Sciatic nerve (tissue), 2 donors: ENCODE measurements around the gene DLST. TPM values are rescaled to one million over a fixed set of nuclear protein-coding genes. Genes with fewer than 3 reads are reported as not detected.

Source experiments
- ATAC-seq: fragments of 200-7000 bp; cut with Tn5 transposase; one replicate; pipeline ENCODE4 v1.9.1; 2020; ENCODE audit warnings: mild to moderate bottlenecking, moderate library complexity
- DNase-seq: peaks from one replicate; pipeline ENCODE4 v3.0.0-alpha.2; 2020; ENCODE audit warnings: low spot score
- intact Hi-C: fragments of 100-400 bp; cut with DNase I; formaldehyde crosslinking; loops from one replicate; pipeline ENCODE4 v1.14.2; 2022
- total RNA-seq: library from RNA; stranded (reverse); fragmentation: NEBNext Ultra II Directional; extraction: Animal tissue kit (Norgen Biotek cat#: 25700); gene quantifications from one replicate; pipeline ENCODE4 v1.2.1, GENCODE V29; 2021
- donor health status: DM: no; HTN: no; CAD: no.
- donor health status: DM: no; HTN: no; CAD: no.

DLST gene
- total RNA-seq, 1 donor from 2014 or later, result 79.6 TPM

DNA sequence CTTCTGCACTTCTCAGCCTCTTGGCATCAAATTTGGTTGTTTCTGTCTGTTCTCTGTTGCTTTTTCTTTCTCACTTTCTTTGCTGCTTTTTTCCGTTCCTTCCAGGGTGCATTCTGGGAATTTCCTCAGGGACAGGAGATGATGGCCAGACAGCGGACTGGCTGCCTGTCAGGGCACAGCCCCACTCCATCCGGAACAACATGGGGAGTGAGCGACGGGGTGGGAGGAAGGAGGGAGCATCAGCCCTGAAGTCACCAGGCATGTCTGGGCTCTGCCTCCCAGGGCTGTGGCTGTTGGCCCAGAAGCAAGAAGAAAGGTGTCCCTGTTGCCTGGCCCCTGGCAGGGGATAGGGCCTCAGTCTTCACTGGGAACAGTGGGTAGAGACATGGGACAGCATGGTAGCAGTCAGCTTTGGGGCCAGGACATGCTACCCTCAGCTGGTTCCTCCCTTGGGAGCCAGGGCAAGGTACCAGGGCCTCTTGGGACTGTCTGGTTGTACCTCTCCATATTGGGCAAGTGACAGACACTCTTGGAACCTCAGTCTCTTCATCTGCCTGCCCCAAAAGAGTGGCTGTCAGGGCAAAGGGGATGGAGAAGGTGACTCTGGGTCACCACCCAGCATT, 65.1 kb downstream of the DLST start:
- DNase-seq (no peak), ATAC-seq (peak; percentile 72)
- intact Hi-C loops, result loop anchor here (10.0 kb wide), 1 partner anchor 138 kb away; no protein-coding TSS in a partner anchor

DNA sequence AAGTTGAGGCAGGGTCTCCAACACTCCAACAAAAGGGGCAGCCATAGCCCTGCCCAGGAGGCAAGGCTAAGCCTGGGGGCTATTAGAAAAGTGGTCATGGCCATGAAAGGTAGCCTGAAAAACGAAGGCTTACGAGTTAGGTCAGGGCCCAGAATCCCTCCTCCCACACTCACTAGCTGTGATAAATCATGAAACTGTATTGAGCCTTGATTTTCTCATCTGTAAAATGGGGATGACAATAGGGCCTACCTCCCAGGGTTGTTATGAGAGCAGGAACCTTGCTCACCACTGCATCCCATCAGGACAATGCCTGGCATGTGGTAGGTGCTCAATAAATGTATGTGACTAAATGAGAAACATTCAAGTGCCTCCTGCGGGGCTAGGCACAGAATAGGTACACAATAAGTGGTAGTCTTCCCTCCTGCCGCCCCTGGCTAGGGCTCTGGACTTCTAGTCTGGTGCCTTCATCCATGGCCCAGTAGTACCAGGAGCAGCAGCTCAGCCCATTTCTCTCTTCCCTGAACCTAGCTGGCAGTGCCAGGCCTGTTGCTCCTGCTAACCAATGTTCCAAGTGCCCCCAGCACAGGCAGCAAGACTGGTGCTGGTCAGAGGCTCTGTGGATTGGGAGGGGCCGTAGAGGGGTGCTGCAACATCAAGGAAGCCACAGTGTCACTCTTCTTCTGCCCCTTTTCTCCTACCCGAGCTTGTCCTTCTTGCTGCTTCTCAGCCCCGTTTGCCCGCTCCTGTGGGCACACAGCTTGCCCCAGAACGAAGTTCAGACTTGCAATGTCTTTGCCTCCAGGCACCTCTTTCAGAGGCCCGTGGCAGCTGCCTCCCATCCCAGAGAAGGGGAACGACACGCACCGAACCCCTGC, 65.9 kb downstream of the DLST start:
- ATAC-seq (no peak), DNase-seq (no peak)
- intact Hi-C loops, result loop anchor here (10.0 kb wide), 1 partner anchor 137 kb away; no protein-coding TSS in a partner anchor

- no peak for DNase-seq
- ATAC-seq, result no peak
- intact Hi-C loops, result loop anchor here (10.0 kb wide), 1 partner anchor 136 kb away; no protein-coding TSS in a partner anchor
Measured at GRCh38 chr14:74948228-74949175, 66.8 kb downstream of the DLST start.

DNA sequence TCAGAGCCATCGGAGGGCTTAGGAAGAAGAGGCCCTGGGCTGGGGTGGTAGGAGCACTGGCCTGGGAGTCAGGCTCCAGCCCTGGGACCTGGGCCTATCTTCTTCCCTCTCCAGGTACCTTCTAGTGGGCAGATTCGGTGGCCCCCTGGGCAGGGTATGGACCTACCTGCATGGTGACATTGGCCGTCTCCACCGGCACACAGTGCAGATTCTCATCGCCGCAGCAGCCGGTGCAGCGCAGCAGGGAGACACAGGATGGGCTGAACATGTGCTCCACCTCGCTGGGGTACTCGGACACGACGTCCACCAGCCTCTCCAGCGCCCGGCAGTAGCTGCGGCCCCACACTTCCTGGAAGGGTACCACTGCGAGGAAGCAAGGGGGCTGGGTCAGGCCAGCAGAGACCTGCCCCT, 67.5 kb downstream of the DLST start:
- intact Hi-C loops, result loop anchor here (10.0 kb wide), 1 partner anchor 136 kb away; no protein-coding TSS in a partner anchor
- ATAC-seq (no peak), DNase-seq (no peak)

GRCh38 chr14:74949859-74950573, 68.3 kb downstream of the DLST start:
- DNase-seq (no peak), ATAC-seq (no peak)
- intact Hi-C loops, result loop anchor here (10.0 kb wide), 1 partner anchor 135 kb away; no protein-coding TSS in a partner anchor

DNA sequence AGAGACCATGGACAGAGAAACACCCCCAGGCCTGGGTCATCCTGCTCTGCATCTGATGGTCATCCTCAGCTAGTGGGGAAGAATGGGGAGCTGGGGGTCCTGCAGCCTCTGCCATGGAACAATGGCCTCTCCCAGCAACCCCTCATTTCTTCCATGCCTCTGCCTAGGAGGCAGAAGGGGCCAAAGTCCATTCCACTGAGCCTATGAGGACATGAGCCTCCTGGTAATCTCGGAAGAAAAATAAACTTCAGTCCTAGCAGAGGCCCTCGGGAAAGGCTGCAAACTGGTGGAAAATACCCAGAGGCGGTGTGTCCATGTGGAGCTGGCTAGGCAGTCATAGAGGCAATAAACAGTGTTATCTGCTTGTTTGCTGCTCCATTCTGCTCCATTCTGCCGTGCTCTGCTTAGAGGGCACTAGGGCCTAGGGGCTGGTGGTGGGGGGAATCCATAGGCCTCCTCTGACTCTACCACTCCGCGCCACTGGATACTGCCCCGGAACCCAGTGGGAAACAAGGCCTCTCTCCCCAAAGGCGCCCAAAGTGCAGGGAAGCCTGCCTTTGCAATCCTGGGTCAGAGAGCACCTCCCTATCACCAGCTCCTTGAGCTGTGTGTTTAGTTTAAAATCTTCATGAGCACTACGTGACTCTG, 69.2 kb downstream of the DLST start:
- intact Hi-C loops, result no loop called here
- no peak for DNase-seq

GRCh38 chr14:74951443-74952179, 69.9 kb downstream of the DLST start:
- ATAC-seq, result no peak
- intact Hi-C loops, result no loop called here
- no peak for DNase-seq

More for the DNA sequence above, 69.2 kb downstream of the DLST start:
- no peak for ATAC-seq

DNA sequence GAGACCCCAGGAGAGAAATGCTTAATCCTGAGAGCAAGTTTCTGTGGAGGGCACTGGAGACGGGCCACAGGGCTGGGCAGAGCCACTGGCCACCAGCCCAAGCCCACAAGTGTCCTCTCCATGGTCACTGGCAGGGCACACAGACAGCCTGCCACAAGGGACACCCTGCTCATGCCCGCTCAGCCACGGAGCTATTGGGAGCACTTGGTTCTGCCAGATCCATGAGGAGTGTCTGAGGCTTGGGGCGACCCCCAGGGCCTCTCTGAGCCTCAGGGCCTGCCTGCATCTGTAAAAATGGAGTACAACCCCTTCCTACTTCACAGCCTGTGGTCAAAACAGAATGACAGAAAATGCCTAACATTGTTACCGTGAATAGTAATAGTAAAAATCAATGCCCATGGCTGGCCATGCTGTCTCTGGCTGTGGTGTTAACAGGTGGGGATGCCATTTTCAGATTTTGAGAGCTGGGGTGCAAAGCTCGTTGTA, 70.5 kb downstream of the DLST start:
- intact Hi-C loops, result no loop called here
- ATAC-seq, result no peak
- DNase-seq, result no peak

DNA sequence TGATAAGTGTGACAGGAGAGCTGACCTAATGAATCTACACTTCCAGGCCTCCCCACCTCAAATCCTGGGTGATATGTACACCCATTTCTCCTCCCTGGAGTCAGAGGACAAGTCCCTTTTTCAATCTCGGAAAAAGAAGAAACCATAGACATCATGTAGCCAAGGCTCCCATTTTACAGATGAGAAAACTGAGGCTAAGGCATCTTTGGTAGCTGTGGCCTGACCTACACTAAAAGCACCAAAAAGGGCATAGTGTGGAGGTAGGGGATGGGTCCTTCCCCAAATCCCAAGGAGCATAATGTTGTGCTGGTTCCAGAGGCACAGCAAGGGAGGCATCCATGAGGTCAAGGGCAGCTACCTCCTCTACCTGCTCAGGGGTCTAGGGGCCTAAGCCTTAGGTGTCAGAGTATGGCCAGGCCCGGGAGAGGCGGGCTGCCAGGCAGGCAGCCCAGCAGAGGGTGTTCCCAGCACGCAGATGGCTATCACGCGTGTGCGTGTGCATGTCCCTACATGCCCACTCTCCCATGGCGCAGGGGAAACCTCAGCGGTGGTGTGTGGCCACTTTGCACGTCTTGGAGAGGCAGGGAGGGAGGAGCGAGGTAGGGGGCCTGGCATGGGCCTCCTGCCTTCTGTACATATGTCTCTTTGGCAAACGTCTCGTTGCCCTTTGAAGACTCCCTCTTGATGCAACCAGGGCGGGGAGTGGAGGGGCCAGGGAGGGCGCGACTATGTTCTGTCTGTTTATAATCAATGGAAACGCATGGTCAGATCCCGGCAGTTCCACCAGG, 71.2 kb downstream of the DLST start:
- intact Hi-C loops, result no loop called here
- DNase-seq, result no peak
- ATAC-seq, result no peak

Other genes starting within 250 kb of the DLST start
- 26.7 TPM for gene AREL1, start 168.8 kb upstream of the DLST start, total RNA-seq
- gene FCF1, start 168.8 kb upstream of the DLST start, total RNA-seq, result 43.0 TPM
- gene YLPM1, start 118.6 kb upstream of the DLST start, total RNA-seq, result 91.2 TPM
- gene PROX2, start 5.8 kb upstream of the DLST start, total RNA-seq, result not detected
- 4.7 TPM for gene RPS6KL1, start 41.3 kb downstream of the DLST start, total RNA-seq
- 12.4 TPM for gene PGF, start 73.7 kb downstream of the DLST start, total RNA-seq
- 30.8 TPM for gene EIF2B2, start 121.0 kb downstream of the DLST start, total RNA-seq
- 46.6 TPM for gene MLH3, start 169.6 kb downstream of the DLST start, total RNA-seq
- gene ACYP1, start 182.1 kb downstream of the DLST start, total RNA-seq, result 14.0 TPM
- 2.5 TPM for gene ZC2HC1C, start 187.7 kb downstream of the DLST start, total RNA-seq
- gene NEK9, start 245.1 kb downstream of the DLST start, total RNA-seq, result 111 TPM